BJ (cell line): ENCODE data around the gene CXXC5. TPM values are rescaled to one million over a fixed set of nuclear protein-coding genes. Genes with fewer than 3 reads are reported as not detected.
A peak's percentile ranks its signal among the peaks of the same experiment; 100 is the strongest.

Experiments used
- CTCF ChIA-PET: fragments of 350-600 bp; formaldehyde crosslinking; extraction: SDS; loops from one replicate; lab custom pipeline; 2021; ENCODE audit warnings: antibody characterized with exemption, inconsistent platforms; lab: Yijun Ruan, JAX
- POLR2A ChIA-PET: fragments of 300-600 bp; sonication (Branson Sonifier 250); formaldehyde crosslinking; extraction: SDS; loops from one replicate; lab custom pipeline; 2021; ENCODE audit warnings: antibody characterized with exemption; lab: Charles Lee
- DNase-seq: peaks from one replicate; pipeline ENCODE4 v3.0.0-alpha.2; 2011; ENCODE audit warnings: low read depth
- H3K27me3 ChIP-seq: 2 replicates; pipeline ENCODE4 v1.6.0; 2011; ENCODE audit warnings: low read length; ENCODE audit not compliant: control insufficient read depth, insufficient read depth
- H3K36me3 ChIP-seq: 2 replicates; pipeline ENCODE4 v1.5.1; 2011; ENCODE audit warnings: low read length; ENCODE audit not compliant: control insufficient read depth, insufficient read depth
- H3K4me3 ChIP-seq: 2 replicates; pipeline ENCODE4 v1.5.1; 2011; ENCODE audit warnings: low read depth, mild to moderate bottlenecking, control low read depth, low read length
- CTCF ChIP-seq: IDR thresholded peaks from 2 replicates; pipeline ENCODE4 v1.5.1; 2011; ENCODE audit warnings: low read depth, mild to moderate bottlenecking, control low read depth, inconsistent platforms, low read length, moderate library complexity; ENCODE audit not compliant: insufficient read depth
- polyA plus RNA-seq: library from polyadenylated mRNA; depleted of rRNA; stranded (reverse); fragments of >200 nt; gene quantifications from 2 replicates; pipeline ENCODE4 v1.2.3, GENCODE V29; 2011

The CXXC5 gene
- polyA plus RNA-seq, 1 experiment = 50.4 TPM

GRCh38 chr5:139633295-139634027, 14.7 kb upstream of the CXXC5 start:
- Histone ChIP-seq H3K27me3 (no peaks in the 10 kb centered on the region), H3K4me3 (no peak overlapping the region), H3K36me3 (0 out of 2 replicates have a peak, but pooled peaks cover 2% of the 10 kb centered on the region)
- DNase-seq = no peak
- peak; percentile 97 for TF ChIP-seq CTCF
- POLR2A ChIA-PET = no interaction called here
- CTCF ChIA-PET = interaction anchor here (0.7 to 17.0 kb wide), 28 partner anchors 11 to 335 kb away, joined by 3 to 498 read pairs (median 8); partner anchors contain the start of gene CXXC5

DNA sequence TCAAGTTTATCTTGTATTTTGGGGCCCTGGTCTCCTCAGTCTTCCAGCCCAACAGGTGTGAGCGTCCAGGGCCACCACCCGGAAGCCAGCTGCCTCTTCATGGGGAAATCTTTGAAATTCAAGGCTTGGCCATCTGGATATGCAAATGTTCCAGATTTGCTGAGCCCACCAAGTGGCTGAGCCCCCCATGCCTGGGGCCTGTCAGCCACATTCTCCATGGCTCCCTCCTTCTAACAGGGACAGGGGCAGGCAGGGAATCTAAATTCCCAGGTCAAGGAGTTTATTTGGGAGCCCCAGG, 14.2 kb upstream of the CXXC5 start:
- CTCF ChIA-PET = interaction anchor here (0.7 to 17.0 kb wide), 31 partner anchors 12 to 335 kb away, joined by 3 to 498 read pairs (median 5); partner anchors contain the start of gene CXXC5

GRCh38 chr5:139634541-139634940, 13.6 kb upstream of the CXXC5 start:
- Histone ChIP-seq H3K36me3 (0 out of 2 replicates have a peak, but pooled peaks cover 2% of the 10 kb centered on the region), H3K27me3 (no peaks in the 10 kb centered on the region), H3K4me3 (no peak overlapping the region)
- ChIA-PET POLR2A (interaction anchor here (0.6 kb wide), 1 partner anchor 57 kb away, joined by 7 read pairs; no protein-coding TSS in a partner anchor), CTCF (interaction anchor here (0.9 to 17.0 kb wide), 22 partner anchors 12 to 334 kb away, joined by 3 to 498 read pairs (median 6); partner anchors contain the start of gene CXXC5)
- no peak for TF ChIP-seq CTCF
- DNase-seq = no peak

More for the DNA sequence above, 14.2 kb upstream of the CXXC5 start:
- no peak for TF ChIP-seq CTCF
- H3K4me3 ChIP-seq = no peak overlapping the region
- H3K36me3 ChIP-seq = 0 out of 2 replicates have a peak, but pooled peaks cover 2% of the 10 kb centered on the region
- POLR2A ChIA-PET = no interaction called here
- no peak for DNase-seq
- H3K27me3 ChIP-seq = no peaks in the 10 kb centered on the region

GRCh38 chr5:139635191-139635590, 13.0 kb upstream of the CXXC5 start:
- Histone ChIP-seq H3K36me3 (0 out of 2 replicates have a peak, but pooled peaks cover 2% of the 10 kb centered on the region), H3K27me3 (no peaks in the 10 kb centered on the region), H3K4me3 (no peak overlapping the region)
- ChIA-PET POLR2A (interaction anchor here (0.6 to 1.2 kb wide), 3 partner anchors 13 to 69 kb away, joined by 3 to 9 read pairs (median 9); partner anchors contain the start of gene CXXC5), CTCF (interaction anchor here (0.8 to 17.0 kb wide), 30 partner anchors 9 to 231 kb away, joined by 3 to 498 read pairs (median 6); partner anchors contain the start of gene CXXC5)
- no peak for DNase-seq
- TF ChIP-seq CTCF = no peak

GRCh38 chr5:139635606-139636206, 12.4 kb upstream of the CXXC5 start:
- peak; percentile 71 for DNase-seq
- ChIA-PET CTCF (interaction anchor here (0.5 to 17.0 kb wide), 33 partner anchors 9 to 230 kb away, joined by 3 to 498 read pairs (median 5); partner anchors contain the start of gene CXXC5), POLR2A (interaction anchor here (0.6 to 1.2 kb wide), 3 partner anchors 12 to 69 kb away, joined by 3 to 9 read pairs (median 9); partner anchors contain the start of gene CXXC5)
- no peaks in the 10 kb centered on the region for H3K27me3 ChIP-seq
- H3K36me3 ChIP-seq = 0 out of 2 replicates have a peak, but pooled peaks cover 2% of the 10 kb centered on the region
- TF ChIP-seq CTCF = peak; percentile 79
- no peak overlapping the region for H3K4me3 ChIP-seq
